Measurements from ENCODE around the gene CDH4.

Gene CDH4

DNA sequence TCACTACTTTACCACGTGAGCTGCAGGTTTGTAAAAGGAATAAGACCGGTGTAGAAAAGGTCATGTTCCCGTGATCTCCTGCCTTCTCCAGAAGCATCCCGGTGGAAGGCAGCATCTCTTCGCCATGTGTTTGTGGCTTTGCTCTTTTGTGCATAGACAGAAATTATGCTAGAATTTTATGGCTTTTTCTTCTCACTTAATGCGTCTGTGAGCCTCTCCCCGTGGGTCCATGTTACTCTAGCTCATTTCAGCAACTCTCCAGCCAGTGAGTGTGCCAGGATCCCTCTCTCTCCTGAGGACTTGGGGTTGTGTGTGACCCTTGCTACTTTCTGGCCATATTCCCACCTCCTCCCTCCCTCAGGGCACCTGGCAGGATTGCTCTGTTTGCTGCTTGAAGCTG lies 289.5 kb downstream of the CDH4 start:
- no peak for DNase-seq

DNA sequence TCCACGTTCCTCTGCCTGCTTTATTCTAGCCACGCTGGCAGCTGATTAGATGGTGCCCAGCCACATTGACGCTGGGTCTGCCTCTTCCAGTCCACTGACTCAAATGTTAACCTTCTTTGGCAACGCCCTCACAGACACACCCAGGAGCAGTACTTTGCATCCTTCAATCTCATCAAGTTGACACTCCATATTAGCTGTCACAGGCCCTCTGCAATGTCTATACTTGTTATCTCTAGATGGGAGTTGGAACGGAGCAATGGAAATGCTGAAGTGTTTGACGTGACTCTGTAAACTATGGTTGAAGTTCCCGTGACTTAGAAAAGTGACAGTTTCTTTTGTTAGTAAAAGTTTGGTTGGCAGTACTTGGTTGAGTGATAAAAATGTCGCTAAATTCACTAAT lies 291.0 kb downstream of the CDH4 start:
- no peak for DNase-seq

DNA sequence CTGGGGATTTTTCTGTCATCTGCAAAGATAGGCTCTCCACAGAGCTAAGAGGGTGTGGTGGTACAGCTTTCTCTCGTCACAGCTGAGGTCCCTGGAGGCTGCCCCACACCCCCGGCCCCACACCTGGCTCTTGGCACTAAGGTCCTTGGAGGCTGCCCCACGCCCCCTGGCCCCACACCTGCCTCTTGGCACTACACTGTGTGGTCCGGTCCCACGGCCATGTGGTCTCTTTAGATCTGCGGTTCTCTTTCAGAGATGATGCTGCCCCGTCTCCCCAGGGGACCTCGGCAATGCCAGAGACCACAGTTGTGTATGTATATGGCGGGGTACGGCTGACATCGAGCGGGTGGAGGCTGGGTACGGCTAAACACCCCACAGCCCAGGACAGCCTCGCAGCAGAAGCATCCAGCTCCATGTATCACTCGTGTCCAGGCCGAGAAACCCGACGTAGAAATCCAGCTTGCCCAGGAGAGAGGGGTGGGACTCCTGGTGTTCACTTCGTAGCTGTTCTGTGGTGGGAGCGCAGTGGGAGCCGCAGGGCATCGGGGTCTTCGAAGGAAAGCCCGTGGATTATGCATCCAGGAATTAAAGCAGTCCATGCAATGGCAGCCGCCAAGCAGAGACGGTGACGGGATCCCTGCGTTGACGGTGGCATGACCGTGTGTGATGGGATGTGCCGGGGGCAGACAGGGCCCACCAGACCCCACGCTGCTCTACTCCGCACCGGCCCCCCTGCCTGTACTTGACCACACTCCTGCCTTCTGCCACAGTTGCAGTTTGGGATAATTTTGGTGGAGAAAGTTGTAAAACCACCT lies 292.1 kb downstream of the CDH4 start:
- DNase-seq: no peak

DNA sequence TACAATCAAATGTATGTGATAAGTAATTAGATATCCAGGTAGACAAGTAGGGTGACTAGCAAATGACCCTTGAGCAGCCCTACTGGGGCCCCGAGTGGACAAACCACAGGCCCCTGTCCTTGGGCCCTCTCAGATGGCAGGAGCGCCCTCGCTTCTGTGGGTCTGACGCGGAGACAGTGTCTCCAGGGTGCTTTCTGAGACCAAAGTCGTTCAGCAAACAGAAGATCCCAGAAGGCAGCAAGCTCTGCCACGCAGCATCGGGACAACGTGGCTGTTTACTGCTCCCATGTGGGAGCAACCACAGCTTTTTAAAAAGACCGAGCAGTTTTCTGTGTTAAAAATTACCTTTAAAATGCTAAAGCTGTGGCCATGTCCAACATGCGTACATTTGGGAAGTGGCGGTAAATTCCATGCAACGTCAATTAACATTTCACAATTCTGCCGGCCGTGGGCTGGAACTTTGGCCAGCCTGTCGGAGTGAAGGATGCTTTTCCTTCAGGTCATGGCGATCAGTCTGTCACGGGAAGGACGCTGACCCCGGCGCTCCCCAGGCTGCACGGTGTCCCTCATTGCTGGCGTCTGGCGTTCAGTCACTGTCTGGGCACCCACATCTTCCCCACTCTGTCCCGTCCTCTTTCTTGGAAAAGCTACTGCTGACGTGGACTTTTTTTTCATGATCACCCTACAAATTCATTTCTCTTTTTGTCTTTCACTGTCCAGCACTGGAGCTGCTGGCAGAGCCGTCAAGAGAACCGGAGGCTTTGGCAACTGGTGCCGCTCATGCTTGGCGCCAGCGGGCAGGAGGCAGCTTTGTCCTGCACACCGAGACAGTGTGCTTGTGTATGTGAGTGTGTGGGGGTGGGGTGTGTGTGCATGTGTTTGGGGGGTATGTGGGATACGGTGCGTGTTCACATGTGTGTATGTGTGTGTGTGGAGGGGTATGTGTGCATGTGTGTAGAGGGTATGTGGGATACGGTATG lies 293.1 kb downstream of the CDH4 start:
- no peak for DNase-seq

DNA sequence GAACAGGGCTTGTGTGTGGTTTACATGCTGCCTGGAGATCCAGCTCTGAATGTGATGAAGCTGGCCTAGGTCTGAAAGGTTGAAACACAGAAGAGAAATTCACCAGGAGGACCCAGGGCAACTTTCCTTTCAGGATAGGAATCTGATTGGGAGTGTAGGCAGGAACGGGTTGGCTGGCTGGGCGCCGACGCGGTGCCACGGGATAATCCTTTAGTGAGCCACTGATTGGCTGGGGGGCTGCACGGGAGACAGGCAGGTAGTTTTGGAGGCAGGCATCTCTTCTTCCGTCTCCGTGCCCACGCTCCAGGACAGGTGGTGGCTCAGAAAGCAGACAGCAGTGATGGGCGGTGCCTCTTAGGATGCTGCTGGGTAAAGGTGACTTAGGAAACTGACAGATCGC lies 294.6 kb downstream of the CDH4 start:
- DNase-seq: no peak

DNA sequence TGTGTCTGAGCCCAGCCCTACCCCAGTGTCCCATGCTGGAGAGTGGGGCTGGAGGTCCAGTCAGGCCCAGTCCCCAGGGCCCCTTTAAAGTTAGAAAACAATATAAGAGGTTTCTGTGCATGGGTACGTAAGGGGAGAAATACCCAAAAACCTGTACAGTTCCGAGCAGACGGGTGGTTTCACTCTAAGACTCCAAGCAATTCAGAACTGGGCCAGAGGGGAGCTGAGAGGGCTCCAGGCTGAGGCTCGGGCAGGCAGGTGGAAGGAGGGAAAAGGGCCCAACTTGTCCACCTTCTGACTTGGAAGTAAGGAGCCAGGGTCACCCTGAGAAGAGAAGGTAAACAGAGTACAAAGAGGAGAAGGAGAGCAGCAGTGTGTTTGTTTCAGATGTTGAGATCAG lies 296.0 kb downstream of the CDH4 start:
- DNase-seq: no peak

DNA sequence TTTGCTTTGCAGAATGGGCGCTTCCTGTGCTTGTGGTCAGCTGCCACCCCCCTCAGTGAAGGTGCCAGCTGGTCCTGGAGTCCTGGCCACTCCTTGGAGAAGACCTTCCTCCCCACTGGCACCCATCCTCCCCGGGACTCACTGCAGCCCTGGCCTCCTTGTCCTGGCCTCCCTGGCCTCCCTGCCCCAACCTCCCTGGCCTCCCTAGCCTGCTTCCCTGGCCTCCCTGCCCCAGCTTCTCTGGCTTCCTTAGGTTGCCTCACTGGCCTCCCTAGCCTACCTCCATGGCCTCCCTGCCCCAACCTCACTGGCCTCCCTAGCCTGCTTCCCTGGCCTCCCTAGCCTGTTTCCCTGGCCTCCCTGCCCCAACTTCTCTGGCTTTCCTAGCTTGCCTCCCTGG lies 297.8 kb downstream of the CDH4 start:
- DNase-seq: no peak

DNA sequence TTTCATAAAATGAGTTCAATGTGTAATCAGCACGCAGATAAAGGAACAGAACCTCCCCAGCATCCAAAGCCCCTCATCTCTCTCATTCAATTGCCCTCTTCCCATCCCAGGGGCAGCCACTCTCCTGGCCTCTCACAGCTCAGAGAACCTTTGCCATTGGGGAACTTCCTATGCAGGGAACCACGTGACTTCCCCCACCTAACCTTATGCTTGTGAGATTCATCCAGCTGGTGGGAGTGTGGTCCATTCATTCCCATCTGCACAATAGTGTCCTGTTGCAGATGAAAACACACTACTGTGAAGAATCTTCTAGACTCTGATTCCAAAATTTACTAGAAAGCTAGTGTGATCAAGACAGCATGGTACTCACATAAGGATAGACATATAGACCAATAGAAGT lies 299.3 kb downstream of the CDH4 start:
- DNase-seq: no peak

DNA sequence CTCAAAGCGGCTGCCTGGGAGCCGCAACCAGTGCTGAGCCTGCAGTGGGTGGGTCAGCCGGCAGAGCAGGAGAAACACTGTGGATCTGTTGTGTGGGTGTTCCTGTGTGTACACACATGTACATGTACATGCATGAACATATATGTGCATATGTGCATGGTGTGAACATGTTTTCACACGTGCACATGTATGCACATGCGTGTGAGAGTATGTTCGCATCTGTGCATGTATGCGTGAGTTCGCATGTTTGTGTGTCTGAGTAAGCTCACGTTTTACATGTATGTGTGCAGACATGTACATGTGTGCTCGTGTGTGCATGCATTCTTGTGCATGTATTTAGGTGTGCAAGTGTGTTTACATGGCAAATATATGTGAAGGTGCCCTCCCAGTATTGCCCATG lies 302.6 kb downstream of the CDH4 start:
- no peak for DNase-seq

DNA sequence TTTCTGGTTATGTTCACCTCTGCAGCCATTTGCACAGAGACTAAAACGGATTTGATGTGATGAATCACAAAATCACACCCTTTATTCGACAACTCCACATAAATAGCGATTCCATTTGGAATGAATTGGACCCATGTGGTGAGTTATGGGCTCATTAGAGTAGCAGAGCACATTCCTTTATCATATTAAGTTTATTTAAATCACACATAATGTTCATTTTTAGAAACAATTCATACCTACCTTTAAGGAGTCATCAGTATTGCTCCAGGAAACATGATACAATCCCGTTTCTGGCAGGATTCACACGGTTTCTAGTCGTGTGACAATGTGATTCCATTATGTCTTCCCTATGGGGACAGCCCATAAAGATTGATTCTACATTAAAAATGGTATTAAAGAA lies 303.5 kb downstream of the CDH4 start:
- no peak for DNase-seq

DNA sequence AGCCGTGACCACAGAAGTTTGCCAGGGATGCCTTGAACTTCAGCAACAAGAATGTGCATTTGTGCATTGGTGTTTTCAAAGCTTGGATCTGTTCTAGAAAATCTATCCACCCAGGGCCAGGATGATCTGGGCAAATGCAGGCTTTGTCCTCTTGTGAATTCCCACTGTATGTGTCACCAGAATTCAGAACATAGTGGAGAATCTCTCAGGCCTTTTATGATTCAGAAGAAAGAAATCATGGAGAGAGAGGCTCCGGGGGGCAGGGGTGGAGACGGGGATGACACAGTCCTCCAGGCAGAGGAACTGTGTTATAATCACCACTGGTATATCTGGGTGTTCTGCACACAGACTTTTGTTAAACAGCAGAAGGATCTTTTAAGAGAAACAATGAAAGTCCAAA lies 304.1 kb downstream of the CDH4 start:
- no peak for DNase-seq

DNA sequence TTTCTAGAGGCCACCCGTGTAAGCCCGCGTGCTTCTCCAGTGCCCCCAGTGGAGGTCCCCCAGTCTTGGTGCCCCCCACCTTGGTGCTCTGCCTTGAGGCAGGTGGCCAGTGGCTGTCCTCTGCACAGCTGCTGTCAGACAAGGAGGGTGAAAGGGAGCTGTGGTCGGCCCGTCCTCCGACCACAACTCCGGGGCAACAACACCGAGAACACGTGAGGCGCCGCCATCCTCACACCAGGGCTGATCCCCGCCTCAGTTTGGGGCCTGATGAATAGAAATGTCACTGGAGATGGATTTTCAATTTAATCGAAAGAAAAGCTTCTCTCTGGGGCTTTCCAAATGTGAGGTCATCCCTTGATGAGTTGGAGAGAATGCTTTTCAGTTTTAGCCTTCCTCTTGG lies 304.6 kb downstream of the CDH4 start:
- DNase-seq: no peak

DNA sequence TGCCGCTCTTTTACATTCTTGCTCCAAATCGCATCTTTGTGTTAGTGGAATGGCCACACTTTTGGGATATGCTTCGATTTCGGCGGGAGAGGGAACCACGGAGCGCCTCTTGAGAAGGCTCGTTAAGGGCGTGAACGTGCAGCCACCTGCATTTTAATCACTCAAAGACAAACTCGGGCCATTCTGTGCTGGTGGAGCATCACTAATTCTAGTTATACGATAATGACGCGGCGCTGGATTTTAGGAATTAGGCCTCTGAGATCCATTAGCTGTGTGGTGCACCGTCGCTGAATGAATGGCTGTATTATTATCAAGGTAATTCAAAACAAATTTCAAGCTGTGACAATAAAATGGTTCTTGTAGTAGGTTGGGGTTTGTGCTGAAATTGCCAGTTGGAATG lies 305.6 kb downstream of the CDH4 start:
- no peak for DNase-seq

DNA sequence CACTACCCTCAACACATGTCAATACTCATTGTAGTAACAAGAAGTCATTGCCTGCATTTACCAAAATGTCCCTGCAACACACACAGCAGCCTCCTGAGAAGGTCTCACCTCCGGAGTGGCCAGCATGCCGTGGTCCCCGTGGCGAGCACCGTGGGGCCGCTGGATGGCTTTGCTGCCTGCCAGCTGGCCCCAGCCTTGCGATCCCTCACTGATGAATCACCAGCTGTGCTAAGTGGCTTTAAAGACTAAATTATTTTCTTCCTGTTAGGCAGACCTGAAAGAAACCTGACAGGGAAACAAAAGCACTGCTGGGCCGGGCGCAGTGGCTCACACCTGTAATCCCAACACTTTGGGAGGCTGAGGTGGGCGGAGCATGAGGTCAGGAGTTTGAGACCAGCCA lies 306.7 kb downstream of the CDH4 start:
- no peak for DNase-seq

DNA sequence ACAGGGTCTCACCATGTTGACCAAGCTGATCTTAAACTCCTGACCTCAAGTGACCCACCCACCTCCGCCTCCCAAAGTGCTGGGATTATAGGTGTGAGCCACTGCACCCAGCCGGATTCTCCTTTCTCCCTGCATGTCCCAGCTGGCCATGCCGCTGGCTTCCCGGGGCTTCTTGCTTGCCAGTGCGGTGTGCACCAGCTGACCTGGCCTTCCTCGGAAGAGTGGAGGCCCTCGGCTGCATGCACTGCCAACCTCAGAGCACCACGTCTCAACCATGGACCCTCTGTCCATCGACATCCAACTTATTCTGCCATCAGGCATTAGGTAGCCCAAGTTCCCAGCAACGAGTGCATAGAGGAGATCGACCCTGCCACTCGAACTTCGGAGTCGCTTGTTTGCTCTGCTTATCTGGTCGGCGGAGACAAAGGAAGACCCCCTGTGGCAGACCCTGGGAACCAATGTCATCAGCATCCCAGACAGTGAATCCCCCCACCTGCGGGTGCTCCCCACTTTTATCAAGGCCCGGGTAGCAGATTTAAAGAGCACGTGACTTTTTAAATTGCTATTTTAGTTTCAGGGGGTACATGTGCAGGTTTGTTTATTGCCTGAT lies 307.8 kb downstream of the CDH4 start:
- DNase-seq: no peak

DNA sequence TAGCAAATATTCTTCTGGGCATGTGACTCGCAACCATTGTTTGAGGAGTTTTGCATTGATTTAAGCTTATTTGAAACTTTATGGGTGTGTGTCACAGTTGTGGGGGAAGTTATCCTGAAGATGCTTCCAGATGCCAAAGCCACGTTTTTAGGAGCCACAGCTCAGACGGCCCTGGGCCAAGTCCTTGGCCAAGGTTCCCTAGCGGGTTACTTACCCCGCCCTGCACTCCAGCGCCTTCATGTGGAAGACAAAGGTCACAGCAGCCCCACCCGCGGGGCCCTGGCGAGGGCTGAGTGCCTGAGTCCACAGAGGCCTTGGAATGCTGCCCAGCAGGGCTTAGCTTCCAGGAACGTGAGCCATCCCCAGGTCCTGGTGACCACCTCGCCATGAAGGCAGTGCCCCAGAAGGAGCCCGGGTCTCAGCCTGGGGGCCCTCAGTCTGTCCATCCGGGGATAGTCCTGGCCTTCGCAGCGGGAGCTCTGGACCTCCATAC lies 308.3 kb downstream of the CDH4 start:
- no peak for DNase-seq

DNA sequence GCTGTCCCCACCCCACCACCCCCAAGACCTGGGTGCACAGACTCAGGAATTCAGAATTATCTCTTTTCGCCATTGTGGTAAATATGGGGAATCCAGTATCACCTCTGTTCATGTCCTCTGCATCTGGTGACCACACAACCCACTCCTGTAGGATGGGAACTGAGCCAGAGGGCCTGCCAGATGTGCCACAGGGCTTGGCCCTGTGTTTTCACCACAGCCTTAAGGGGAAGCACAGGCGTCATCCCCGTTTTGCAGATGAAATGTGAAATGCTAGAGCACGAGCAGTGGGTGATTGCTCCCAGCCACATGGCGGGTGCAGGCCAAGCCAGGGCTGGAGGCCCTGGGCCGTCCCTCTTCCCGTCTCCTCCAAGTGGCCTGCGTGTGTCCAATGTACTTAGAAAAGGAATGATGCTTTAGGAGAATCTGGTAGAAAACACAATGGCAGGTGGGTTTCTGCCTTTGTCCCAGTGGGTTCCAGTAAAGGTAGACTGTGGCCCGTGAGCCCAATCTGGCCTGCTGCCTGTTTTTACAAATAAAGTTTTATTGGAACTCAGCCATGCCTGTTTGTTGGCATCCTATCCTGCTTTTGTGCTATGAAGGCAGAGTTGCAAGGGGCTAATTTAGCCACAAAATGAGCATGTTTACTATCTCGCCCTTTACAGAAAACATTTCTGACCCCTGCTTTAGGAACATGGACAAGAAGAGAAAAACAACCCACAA lies 309.2 kb downstream of the CDH4 start:
- no peak for DNase-seq

DNA sequence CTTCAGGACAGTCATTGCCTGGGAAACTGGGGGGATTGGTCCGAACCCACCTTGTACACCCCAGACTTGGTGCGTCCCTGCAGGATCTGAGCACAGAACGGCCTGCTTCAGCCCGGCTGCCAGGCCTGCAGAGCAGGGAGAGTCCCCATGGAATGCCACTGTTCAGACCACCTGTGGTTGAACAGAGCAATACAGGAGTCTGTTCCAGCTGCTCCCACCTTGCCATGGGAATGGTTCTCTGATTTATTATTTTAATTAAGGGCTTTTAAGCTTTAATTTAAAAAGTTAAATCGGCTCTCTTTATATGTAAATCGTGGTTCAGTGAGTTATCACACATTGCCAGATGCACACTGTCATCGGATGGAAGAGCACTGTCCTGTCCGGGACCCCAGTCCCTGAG lies 310.4 kb downstream of the CDH4 start:
- no peak for DNase-seq

DNA sequence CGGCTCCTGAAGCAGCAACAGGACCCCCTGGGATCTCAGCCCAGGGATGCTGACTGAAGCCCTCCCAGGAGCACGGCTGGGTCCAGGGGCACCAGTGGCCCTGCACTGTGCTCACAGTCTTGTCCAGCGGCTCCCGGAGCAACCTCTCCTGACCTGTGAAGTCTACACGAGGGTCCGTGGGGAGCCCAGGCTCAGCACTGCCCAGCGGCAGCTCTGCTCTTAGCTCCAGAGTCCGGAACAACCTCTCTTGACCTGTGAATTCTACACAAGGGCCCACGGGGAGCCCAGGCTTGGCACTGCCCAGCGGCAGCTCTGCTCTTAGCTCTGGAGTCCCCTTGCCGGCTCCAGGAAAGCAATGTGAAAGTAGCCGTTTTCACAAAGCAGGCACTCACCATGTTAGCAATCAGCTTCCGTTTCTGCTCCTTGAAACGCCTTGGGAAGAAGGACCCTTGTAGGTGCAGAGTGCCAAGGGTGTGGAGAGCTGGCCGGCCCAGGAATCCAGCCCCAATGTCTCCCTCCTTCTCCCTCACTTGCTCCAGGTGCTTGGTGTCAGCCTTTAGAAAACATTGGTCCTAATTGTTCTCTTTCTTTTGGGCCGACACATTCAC lies 310.9 kb downstream of the CDH4 start:
- DNase-seq: no peak

DNA sequence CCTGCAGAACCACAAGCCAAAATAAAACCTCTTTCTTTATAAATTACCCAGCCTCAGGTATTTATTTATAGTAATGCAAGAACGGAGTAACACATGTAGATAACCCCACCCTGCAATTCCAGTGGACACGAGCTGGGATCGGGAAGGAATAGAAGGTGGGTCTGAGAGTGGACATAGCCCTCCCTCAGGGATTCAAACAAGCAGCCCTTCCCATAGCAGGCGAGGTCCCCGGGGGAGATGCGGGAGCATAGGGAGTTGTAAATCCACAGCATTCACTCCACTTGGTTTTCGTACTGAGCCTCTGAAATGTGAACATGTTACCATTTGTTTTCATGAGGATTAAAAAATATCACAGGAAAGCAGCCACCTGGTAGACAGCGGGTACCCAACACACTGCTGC lies 312.6 kb downstream of the CDH4 start:
- DNase-seq: no peak

DNA sequence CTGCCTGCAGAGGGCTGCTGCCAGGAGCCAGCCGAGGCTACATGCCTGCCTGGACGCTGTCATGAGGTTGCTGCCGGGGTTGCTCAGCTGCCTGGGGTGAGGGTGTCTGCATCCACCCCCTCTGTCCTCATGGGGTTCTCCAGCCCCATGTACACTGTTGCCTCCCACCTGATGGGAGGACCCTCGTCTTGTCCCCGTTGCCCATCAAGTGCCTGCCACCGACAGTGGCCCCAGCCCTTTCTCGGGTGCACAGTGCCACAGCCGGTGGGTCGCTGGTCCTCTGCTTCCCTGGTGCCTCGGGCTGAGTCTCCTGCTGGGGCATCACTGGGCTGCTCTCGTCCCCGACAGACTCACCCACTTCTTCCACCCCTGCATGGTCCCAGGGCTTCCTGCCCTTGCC lies 313.7 kb downstream of the CDH4 start:
- no peak for DNase-seq

DNA sequence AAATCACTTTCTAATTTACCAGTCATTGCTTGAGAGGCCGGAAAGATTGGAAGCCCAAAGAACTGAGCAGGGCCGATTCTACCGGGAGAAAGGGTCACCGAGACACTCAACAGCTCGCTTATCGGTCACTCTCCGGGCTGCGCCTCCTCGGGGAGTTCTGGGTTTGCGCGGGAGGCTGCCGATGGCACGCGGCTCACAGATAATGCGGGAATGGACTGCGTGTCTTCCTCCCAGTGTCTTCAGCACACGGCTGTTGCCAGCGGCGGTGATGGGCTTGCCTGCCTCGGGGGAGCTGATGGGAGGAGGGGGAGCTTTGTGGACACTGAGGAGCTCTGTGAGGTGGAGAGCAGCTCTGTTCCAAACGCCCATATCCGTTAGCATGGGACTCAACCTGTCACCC lies 314.6 kb downstream of the CDH4 start:
- DNase-seq: no peak
